SK-N-SH (cell line): ENCODE results near the gene UTP3. TPM values are rescaled to one million over a fixed set of nuclear protein-coding genes. Genes with fewer than 3 reads are reported as not detected.

Source experiments
- CTCF ChIA-PET: fragments of 300-600, 350-600 bp; formaldehyde crosslinking; extraction: SDS; loops from one replicate; lab custom pipeline; 2021; lab: Yijun Ruan, JAX
- POLR2A ChIA-PET: fragments of 350-600 bp; sonication (Branson Sonifier 250); formaldehyde crosslinking; extraction: SDS; loops from one replicate; lab custom pipeline; 2020; ENCODE audit warnings: antibody characterized with exemption, inconsistent platforms; lab: Yijun Ruan, JAX
- DNase-seq: peaks from one replicate; pipeline ENCODE4 v3.0.0; 2012
- H2AFZ ChIP-seq: fragments of 200-600 bp; sonication (generic); 2 replicates; pipeline ENCODE4 v1.8.1; 2016; ENCODE audit warnings: antibody characterized with exemption, mild to moderate bottlenecking, low read depth
- H3F3A ChIP-seq: fragments of 200-600 bp; sonication (generic); replicated peaks from 2 replicates; pipeline ENCODE3; 2016; ENCODE audit warnings: antibody characterized with exemption, mild to moderate bottlenecking; ENCODE audit not compliant: insufficient read depth
- H3K27ac ChIP-seq, 2 experiments: fragments of 200-500 bp in 1 of 2; fragments of 200-600 bp in 1 of 2; sonication (Bioruptor generic) in 1 of 2; sonication (generic), shearing (Covaris generic) in 1 of 2; 2 replicates each; pipeline versions ENCODE4 v1.5.1 to v1.6.1; 2014 to 2016; ENCODE audit warnings: low read depth in 2 of 2, inconsistent platforms in 1 of 2, low read length in 1 of 2, mild to moderate bottlenecking in 1 of 2, mixed read lengths in 1 of 2
- H3K27me3 ChIP-seq: fragments of 200-600 bp; sonication (generic), shearing (Covaris generic); 2 replicates; pipeline ENCODE4 v1.6.1; 2016; ENCODE audit warnings: mixed run types; ENCODE audit not compliant: insufficient read depth
- H3K36me3 ChIP-seq, 2 experiments: fragments of 200-500 bp in 1 of 2; fragments of 200-600 bp in 1 of 2; sonication (Bioruptor generic) in 1 of 2; sonication (generic) in 1 of 2; replicated peaks in 1 of 2; 2 replicates each; pipeline versions ENCODE3 to v1.5.1; 2014 to 2016; ENCODE audit warnings: low read length in 1 of 2, mild to moderate bottlenecking in 1 of 2; ENCODE audit not compliant: insufficient read depth in 2 of 2, control insufficient read depth in 1 of 2
- H3K4me1 ChIP-seq, 2 experiments: fragments of 200-500 bp in 1 of 2; fragments of 200-600 bp in 1 of 2; sonication (Bioruptor generic) in 1 of 2; sonication (generic), shearing (Covaris generic) in 1 of 2; 2 replicates each; pipeline versions ENCODE4 v1.5.1 to v1.6.1; 2014 to 2016; ENCODE audit warnings: low read depth in 1 of 2, low read length in 1 of 2, mixed run types in 1 of 2; ENCODE audit not compliant: insufficient read depth in 2 of 2, control insufficient read depth in 1 of 2
- H3K4me2 ChIP-seq: fragments of 200-600 bp; sonication (generic), shearing (Covaris generic); 2 replicates; pipeline ENCODE4 v1.6.1; 2017; ENCODE audit warnings: mixed run types
- H3K4me3 ChIP-seq, 2 experiments: fragments of 200-500 bp in 1 of 2; fragments of 200-600 bp in 1 of 2; sonication (Bioruptor generic) in 1 of 2; sonication (generic), shearing (Covaris generic) in 1 of 2; 2 replicates each; pipeline versions ENCODE4 v1.5.1 to v1.8.1; 2014 to 2016; ENCODE audit warnings: low read depth in 2 of 2, inconsistent platforms in 1 of 2, low read length in 1 of 2, mild to moderate bottlenecking in 1 of 2, mixed read lengths in 1 of 2, moderate library complexity in 1 of 2
- H3K79me2 ChIP-seq: fragments of 200-600 bp; sonication (generic); 2 replicates; pipeline ENCODE4 v1.8.1; 2017; ENCODE audit warnings: mild to moderate bottlenecking; ENCODE audit not compliant: insufficient read depth
- H3K9ac ChIP-seq: fragments of 200-600 bp; sonication (generic); 2 replicates; pipeline ENCODE4 v1.6.1; 2017; ENCODE audit warnings: mixed run types
- H3K9me2 ChIP-seq: fragments of 200-600 bp; sonication (generic); 2 replicates; pipeline ENCODE4 v1.6.1; 2017; ENCODE audit warnings: mixed run types
- H3K9me3 ChIP-seq: fragments of 200-600 bp; sonication (generic); 2 replicates; pipeline ENCODE4 v1.6.1; 2017; ENCODE audit warnings: mixed run types, mild to moderate bottlenecking, moderate library complexity
- H4K20me1 ChIP-seq: fragments of 200-600 bp; sonication (generic); 2 replicates; pipeline ENCODE4 v1.6.1; 2017; ENCODE audit warnings: mild to moderate bottlenecking, mixed run types; ENCODE audit not compliant: insufficient read depth
- CHD2 ChIP-seq: fragments of 150-350 bp; IDR thresholded peaks from 2 replicates; pipeline ENCODE4 v1.6.1; 2018; ENCODE audit warnings: low read length; ENCODE audit not compliant: partially characterized antibody
- EP300 ChIP-seq, 2 experiments: IDR thresholded peaks; 2 replicates each; pipeline versions ENCODE4 v1.4.0 to v1.6.1; 2012; ENCODE audit warnings: borderline replicate concordance in 1 of 2, low read depth in 1 of 2, low read length in 1 of 2
- EZH2phosphoT487 ChIP-seq: fragments of 200-600 bp; sonication (generic); IDR thresholded peaks from 2 replicates; pipeline ENCODE4 v1.6.1; 2017; ENCODE audit warnings: low read depth, mixed run types, mild to moderate bottlenecking, antibody characterized with exemption, moderate library complexity, borderline replicate concordance
- FOSL2 ChIP-seq: IDR thresholded peaks from 2 replicates; pipeline ENCODE4 v1.4.0; 2012; ENCODE audit warnings: low read depth, mild to moderate bottlenecking, moderate library complexity, borderline replicate concordance
- FOXJ3 ChIP-seq: sonication (generic); formaldehyde crosslinking; IDR thresholded peaks from 2 replicates; pipeline ENCODE4 v1.5.1; 2020; ENCODE audit warnings: mild to moderate bottlenecking, missing genetic modification reagents
- FOXM1 ChIP-seq: IDR thresholded peaks from 2 replicates; pipeline ENCODE4 v1.4.0; 2012; ENCODE audit warnings: low read depth, mild to moderate bottlenecking
- GATA2 ChIP-seq: sonication (generic); formaldehyde crosslinking; IDR thresholded peaks from 2 replicates; pipeline ENCODE4 v1.5.0; 2020; ENCODE audit warnings: mild to moderate bottlenecking, missing genetic modification reagents
- JUND ChIP-seq: IDR thresholded peaks from 2 replicates; pipeline ENCODE4 v1.4.0; 2012
- MAX ChIP-seq: IDR thresholded peaks from 2 replicates; pipeline ENCODE4 v1.4.0; 2012; ENCODE audit warnings: low read depth
- MEF2A ChIP-seq: IDR thresholded peaks from 2 replicates; pipeline ENCODE4 v1.4.0; 2012; ENCODE audit warnings: low read depth, borderline replicate concordance
- MXI1 ChIP-seq: IDR thresholded peaks from 2 replicates; pipeline ENCODE4 v1.6.1; 2012; ENCODE audit warnings: mild to moderate bottlenecking, low read depth, low read length, improper control_type of control experiment
- NRF1 ChIP-seq: IDR thresholded peaks from 2 replicates; pipeline ENCODE4 v1.6.1; 2012; ENCODE audit warnings: low read depth, mild to moderate bottlenecking, low read length
- PBX3 ChIP-seq: IDR thresholded peaks from 2 replicates; pipeline ENCODE4; 2012
- RAD21 ChIP-seq: IDR thresholded peaks from 2 replicates; pipeline ENCODE4 v1.6.1; 2012; ENCODE audit warnings: mild to moderate bottlenecking, low read length
- TAF1 ChIP-seq: IDR thresholded peaks from 2 replicates; pipeline ENCODE4 v1.6.1; 2012; ENCODE audit warnings: low read depth, mild to moderate bottlenecking, low read length, moderate library complexity, borderline replicate concordance
- TCF12 ChIP-seq: IDR thresholded peaks from 2 replicates; pipeline ENCODE4 v1.4.0; 2012
- USF1 ChIP-seq: IDR thresholded peaks from 2 replicates; pipeline ENCODE4 v1.4.0; 2012; ENCODE audit warnings: low read depth, borderline replicate concordance
- ZBTB33 ChIP-seq: IDR thresholded peaks from 2 replicates; pipeline ENCODE4 v1.4.0; 2012; ENCODE audit warnings: low read depth, borderline replicate concordance
- WGBS: methylation state at CpG from one replicate; pipeline ENCODE4 v1.1.6; 2017; ENCODE audit warnings: low lambda C conversion rate; 5-methylcytosine and 5-hydroxymethylcytosine counted together
- polyA plus RNA-seq, 3 experiments: library from polyadenylated mRNA; depleted of rRNA; stranded (reverse); fragments of >200 nt; gene quantifications; 2 replicates each; pipeline ENCODE4 v1.2.3, GENCODE V29; 2012

UTP3 gene
- polyA plus RNA-seq, 1 of the 3 experiments (the other 2 are of a cell fraction) = 36.9 TPM

GRCh38 chr4:70657326-70657725 is 31.0 kb upstream of the UTP3 start:
- WGBS = 34% methylated on average over 5 of the region's 5 CpGs
- H3K36me3 ChIP-seq = no peaks in the 10 kb centered on the region
- no peaks in the 10 kb centered on the region; the same call in 1 of the 2 replicates for H3K27me3 ChIP-seq
- H3K9ac ChIP-seq = no peak overlapping the region
- ChIA-PET POLR2A (no interaction called here), CTCF (interaction anchor here (1.3 kb wide), 1 partner anchor 30 kb away, joined by 3 read pairs; no protein-coding TSS in a partner anchor)
- H3F3A ChIP-seq = no peaks in the 10 kb centered on the region
- H3K4me2 ChIP-seq = no peak overlapping the region
- H3K27ac ChIP-seq = no peak overlapping the region
- TF ChIP-seq FOXM1 = no peak
- no peak for TF ChIP-seq FOSL2
- H4K20me1 ChIP-seq = no peaks in the 10 kb centered on the region
- DNase-seq = no peak
- H3K79me2 ChIP-seq = no peaks in the 10 kb centered on the region
- no peaks in the 10 kb centered on the region for H3K4me1 ChIP-seq
- H3K9me3 ChIP-seq = no peaks in the 10 kb centered on the region
- no peaks in the 10 kb centered on the region for H3K9me2 ChIP-seq
- no peak overlapping the region for H2AFZ ChIP-seq
- H3K4me3 ChIP-seq = no peak overlapping the region

- no peaks in the 10 kb centered on the region for H3K4me1 ChIP-seq
- H3K9ac ChIP-seq = no peak overlapping the region
- no peaks in the 10 kb centered on the region; the same call in 1 of the 2 replicates for H3K27me3 ChIP-seq
- H3K27ac ChIP-seq = no peak overlapping the region
- 6% methylated on average over 3 of the region's 3 CpGs for WGBS
- H2AFZ ChIP-seq = peak overlapping the region; percentile 53
- H3K4me2 ChIP-seq = no peak overlapping the region
- ChIA-PET CTCF (no interaction called here), POLR2A (no interaction called here)
- H3K36me3 ChIP-seq = no peaks in the 10 kb centered on the region
- no peak for DNase-seq
- H3K9me2 ChIP-seq = no peaks in the 10 kb centered on the region
- no peak overlapping the region for H3K4me3 ChIP-seq
- H4K20me1 ChIP-seq = no peaks in the 10 kb centered on the region
- H3K79me2 ChIP-seq = no peaks in the 10 kb centered on the region
- TF ChIP-seq USF1 (no peak), JUND (no peak)
- no peaks in the 10 kb centered on the region for H3F3A ChIP-seq
- H3K9me3 ChIP-seq = no peaks in the 10 kb centered on the region
Measured at GRCh38 chr4:70658418-70658817, 29.9 kb upstream of the UTP3 start.

GRCh38 chr4:70660106-70660505 is 28.2 kb upstream of the UTP3 start:
- Histone ChIP-seq H3K9me2 (no peaks in the 10 kb centered on the region), H3K4me3 (no peak overlapping the region), H3K79me2 (no peaks in the 10 kb centered on the region), H3F3A (no peaks in the 10 kb centered on the region), H2AFZ (peak overlapping the region; percentile 41; the same call in 1 of the 2 replicates), H3K27ac (no peak overlapping the region), H3K9me3 (no peaks in the 10 kb centered on the region), H3K4me2 (no peak overlapping the region), H3K9ac (no peak overlapping the region), H3K27me3 (no peaks in the 10 kb centered on the region; the same call in 1 of the 2 replicates), H3K4me1 (no peaks in the 10 kb centered on the region), H3K36me3 (no peaks in the 10 kb centered on the region), H4K20me1 (no peaks in the 10 kb centered on the region)
- CTCF ChIA-PET = no interaction called here
- POLR2A ChIA-PET = no interaction called here
- WGBS = 35% methylated on average over 4 of the region's 4 CpGs
- no peak for DNase-seq
- no peak for TF ChIP-seq NRF1
- no peak for TF ChIP-seq PBX3
- TF ChIP-seq MEF2A = no peak
- TF ChIP-seq RAD21 = no peak
- TF ChIP-seq CHD2 = no peak
- TF ChIP-seq TCF12 = no peak
- no peak for TF ChIP-seq ZBTB33
- TF ChIP-seq MXI1 = no peak
- no peak for TF ChIP-seq EZH2phosphoT487
- TF ChIP-seq MAX = no peak
- no peak for TF ChIP-seq EP300 (IDR thresholded peaks at IDR 0.05; ENCODE audit: borderline replicate concordance in 1 of 2, low read depth in 1 of 2, low read length in 1 of 2)
- no peak for TF ChIP-seq FOSL2
- TF ChIP-seq JUND = no peak
- TF ChIP-seq FOXJ3 = no peak
- TF ChIP-seq FOXM1 = no peak
- no peak for TF ChIP-seq GATA2 (CRISPR knock-in tag)
- TF ChIP-seq USF1 = no peak
- TF ChIP-seq TAF1 = no peak
